ENCODE results near the gene CHKB. TPM values are rescaled to one million over a fixed set of nuclear protein-coding genes. Genes with fewer than 3 reads are reported as not detected.

Gene CHKB
- total and polyA plus RNA-seq, 10 of the 15 experiments (the other 5 are each of a cell fraction or from before 2014, with no cell fraction given) = 10.0 to 93.9 (median 57.0) TPM

DNA sequence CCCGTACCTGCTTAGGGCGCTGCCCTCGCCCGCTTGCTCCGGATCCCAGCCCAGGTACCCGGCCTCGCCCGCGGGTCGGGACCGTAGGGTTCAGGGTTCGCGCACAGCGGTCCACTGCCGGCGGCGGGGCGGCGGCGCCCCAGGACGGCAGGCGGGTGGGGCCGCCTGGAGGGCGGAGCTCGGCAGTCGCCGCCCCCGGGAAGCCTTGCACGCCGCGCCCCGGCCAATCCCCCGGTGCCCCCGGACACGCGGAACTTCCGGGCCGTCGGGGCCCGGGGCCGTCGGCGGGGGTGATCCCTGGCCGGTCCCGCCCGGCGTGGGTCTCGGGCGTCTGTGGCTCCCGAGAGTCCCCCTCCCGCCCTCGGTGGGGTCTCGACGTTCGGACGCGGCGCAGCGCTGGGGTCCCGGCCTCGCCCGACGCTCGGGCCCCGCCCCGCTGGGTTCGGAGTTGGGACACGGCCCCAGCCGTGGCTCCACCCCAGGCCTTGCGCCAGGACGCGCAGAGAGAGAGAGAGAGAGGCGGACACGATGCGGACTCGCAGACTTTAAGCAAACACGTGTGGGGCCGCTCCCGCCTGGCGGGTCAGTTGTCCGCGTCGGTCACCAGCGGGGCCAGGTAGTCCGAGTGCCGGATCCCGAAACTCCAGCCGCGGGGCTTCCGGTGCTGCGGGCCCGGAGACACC is 52.6 kb downstream of the CHKB start, which contains the start of gene TYMP (continued):
- no peak for TF ChIP-seq BRCA1 (IDR thresholded peaks at IDR 0.05; ENCODE audit: low read depth, low read length)
- TF ChIP-seq, protein P1, sequence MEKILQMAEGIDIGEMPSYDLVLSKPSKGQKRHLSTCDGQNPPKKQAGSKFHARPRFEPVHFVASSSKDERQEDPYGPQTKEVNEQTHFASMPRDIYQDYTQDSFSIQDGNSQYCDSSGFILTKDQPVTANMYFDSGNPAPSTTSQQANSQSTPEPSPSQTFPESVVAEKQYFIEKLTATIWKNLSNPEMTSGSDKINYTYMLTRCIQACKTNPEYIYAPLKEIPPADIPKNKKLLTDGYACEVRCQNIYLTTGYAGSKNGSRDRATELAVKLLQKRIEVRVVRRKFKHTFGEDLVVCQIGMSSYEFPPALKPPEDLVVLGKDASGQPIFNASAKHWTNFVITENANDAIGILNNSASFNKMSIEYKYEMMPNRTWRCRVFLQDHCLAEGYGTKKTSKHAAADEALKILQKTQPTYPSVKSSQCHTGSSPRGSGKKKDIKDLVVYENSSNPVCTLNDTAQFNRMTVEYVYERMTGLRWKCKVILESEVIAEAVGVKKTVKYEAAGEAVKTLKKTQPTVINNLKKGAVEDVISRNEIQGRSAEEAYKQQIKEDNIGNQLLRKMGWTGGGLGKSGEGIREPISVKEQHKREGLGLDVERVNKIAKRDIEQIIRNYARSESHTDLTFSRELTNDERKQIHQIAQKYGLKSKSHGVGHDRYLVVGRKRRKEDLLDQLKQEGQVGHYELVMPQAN (conservative IDR thresholded peaks at IDR 0.05) = peak; percentile 61; the same call in 1 of the 2 replicates
- TF ChIP-seq, protein P2, sequence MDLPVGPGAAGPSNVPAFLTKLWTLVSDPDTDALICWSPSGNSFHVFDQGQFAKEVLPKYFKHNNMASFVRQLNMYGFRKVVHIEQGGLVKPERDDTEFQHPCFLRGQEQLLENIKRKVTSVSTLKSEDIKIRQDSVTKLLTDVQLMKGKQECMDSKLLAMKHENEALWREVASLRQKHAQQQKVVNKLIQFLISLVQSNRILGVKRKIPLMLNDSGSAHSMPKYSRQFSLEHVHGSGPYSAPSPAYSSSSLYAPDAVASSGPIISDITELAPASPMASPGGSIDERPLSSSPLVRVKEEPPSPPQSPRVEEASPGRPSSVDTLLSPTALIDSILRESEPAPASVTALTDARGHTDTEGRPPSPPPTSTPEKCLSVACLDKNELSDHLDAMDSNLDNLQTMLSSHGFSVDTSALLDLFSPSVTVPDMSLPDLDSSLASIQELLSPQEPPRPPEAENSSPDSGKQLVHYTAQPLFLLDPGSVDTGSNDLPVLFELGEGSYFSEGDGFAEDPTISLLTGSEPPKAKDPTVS (IDR thresholded peaks at IDR 0.05; ENCODE audit: low read depth, low read length) = no peak
- TF ChIP-seq CBX5 (IDR thresholded peaks at IDR 0.05; ENCODE audit: low read depth) = no peak
- TF ChIP-seq, protein P3, sequence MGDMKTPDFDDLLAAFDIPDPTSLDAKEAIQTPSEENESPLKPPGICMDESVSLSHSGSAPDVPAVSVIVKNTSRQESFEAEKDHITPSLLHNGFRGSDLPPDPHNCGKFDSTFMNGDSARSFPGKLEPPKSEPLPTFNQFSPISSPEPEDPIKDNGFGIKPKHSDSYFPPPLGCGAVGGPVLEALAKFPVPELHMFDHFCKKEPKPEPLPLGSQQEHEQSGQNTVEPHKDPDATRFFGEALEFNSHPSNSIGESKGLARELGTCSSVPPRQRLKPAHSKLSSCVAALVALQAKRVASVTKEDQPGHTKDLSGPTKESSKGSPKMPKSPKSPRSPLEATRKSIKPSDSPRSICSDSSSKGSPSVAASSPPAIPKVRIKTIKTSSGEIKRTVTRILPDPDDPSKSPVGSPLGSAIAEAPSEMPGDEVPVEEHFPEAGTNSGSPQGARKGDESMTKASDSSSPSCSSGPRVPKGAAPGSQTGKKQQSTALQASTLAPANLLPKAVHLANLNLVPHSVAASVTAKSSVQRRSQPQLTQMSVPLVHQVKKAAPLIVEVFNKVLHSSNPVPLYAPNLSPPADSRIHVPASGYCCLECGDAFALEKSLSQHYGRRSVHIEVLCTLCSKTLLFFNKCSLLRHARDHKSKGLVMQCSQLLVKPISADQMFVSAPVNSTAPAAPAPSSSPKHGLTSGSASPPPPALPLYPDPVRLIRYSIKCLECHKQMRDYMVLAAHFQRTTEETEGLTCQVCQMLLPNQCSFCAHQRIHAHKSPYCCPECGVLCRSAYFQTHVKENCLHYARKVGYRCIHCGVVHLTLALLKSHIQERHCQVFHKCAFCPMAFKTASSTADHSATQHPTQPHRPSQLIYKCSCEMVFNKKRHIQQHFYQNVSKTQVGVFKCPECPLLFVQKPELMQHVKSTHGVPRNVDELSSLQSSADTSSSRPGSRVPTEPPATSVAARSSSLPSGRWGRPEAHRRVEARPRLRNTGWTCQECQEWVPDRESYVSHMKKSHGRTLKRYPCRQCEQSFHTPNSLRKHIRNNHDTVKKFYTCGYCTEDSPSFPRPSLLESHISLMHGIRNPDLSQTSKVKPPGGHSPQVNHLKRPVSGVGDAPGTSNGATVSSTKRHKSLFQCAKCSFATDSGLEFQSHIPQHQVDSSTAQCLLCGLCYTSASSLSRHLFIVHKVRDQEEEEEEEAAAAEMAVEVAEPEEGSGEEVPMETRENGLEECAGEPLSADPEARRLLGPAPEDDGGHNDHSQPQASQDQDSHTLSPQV (IDR thresholded peaks at IDR 0.05) = no peak
- TF ChIP-seq KLF5 (IDR thresholded peaks at IDR 0.05; ENCODE audit: partially characterized antibody) = peak; percentile 20
- TF ChIP-seq PML (IDR thresholded peaks at IDR 0.05; ENCODE audit: low read length) = no peak
- TF ChIP-seq TCF12 (IDR thresholded peaks at IDR 0.05; ENCODE audit: low read depth, low read length) = no peak
- no peak for TF ChIP-seq RAD51 (IDR thresholded peaks at IDR 0.05)
- TF ChIP-seq, protein P4, sequence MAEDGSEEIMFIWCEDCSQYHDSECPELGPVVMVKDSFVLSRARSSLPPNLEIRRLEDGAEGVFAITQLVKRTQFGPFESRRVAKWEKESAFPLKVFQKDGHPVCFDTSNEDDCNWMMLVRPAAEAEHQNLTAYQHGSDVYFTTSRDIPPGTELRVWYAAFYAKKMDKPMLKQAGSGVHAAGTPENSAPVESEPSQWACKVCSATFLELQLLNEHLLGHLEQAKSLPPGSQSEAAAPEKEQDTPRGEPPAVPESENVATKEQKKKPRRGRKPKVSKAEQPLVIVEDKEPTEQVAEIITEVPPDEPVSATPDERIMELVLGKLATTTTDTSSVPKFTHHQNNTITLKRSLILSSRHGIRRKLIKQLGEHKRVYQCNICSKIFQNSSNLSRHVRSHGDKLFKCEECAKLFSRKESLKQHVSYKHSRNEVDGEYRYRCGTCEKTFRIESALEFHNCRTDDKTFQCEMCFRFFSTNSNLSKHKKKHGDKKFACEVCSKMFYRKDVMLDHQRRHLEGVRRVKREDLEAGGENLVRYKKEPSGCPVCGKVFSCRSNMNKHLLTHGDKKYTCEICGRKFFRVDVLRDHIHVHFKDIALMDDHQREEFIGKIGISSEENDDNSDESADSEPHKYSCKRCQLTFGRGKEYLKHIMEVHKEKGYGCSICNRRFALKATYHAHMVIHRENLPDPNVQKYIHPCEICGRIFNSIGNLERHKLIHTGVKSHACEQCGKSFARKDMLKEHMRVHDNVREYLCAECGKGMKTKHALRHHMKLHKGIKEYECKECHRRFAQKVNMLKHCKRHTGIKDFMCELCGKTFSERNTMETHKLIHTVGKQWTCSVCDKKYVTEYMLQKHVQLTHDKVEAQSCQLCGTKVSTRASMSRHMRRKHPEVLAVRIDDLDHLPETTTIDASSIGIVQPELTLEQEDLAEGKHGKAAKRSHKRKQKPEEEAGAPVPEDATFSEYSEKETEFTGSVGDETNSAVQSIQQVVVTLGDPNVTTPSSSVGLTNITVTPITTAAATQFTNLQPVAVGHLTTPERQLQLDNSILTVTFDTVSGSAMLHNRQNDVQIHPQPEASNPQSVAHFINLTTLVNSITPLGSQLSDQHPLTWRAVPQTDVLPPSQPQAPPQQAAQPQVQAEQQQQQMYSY (CRISPR knock-in tag; IDR thresholded peaks at IDR 0.05) = no peak
- TF ChIP-seq KDM1A (IDR thresholded peaks at IDR 0.05; ENCODE audit: borderline replicate concordance) = no peak
- no peak for TF ChIP-seq RCOR1 (conservative IDR thresholded peaks at IDR 0.05; ENCODE audit: low read depth, low read length)
- no peak for TF ChIP-seq NR2C2 (IDR thresholded peaks at IDR 0.05; ENCODE audit: borderline replicate concordance, control insufficient read depth, insufficient read length, low read depth)
- peak; percentile 82; the same call in 1 of the 2 replicates for TF ChIP-seq SMARCA5 (IDR thresholded peaks at IDR 0.05)
- TF ChIP-seq CHD4 (IDR thresholded peaks at IDR 0.05) = no peak
- TF ChIP-seq BHLHE40 (IDR thresholded peaks at IDR 0.05; ENCODE audit: borderline replicate concordance in 1 of 2, low read depth in 2 of 2, low read length in 1 of 2) = peak; percentile 4 to 72; a peak in 3 of 4 replicates
- no peak for TF ChIP-seq NFIC (IDR thresholded peaks at IDR 0.05; ENCODE audit: low read depth, low read length)
- TF ChIP-seq IKZF2 (IDR thresholded peaks at IDR 0.05) = no peak
- no peak for TF ChIP-seq TCF7 (IDR thresholded peaks at IDR 0.05; ENCODE audit: borderline replicate concordance)

Data from GM12878 (cell line).